GM18861 (cell line): ENCODE data around the gene SCNN1B.
"Not testable (repeated sequence)": the region's sequence is repeated elsewhere in the genome, so short reads cannot be mapped to it uniquely, and the experiment has no call there.

ENCODE experiments used
- ATAC-seq: cut with Tn5 transposase; IDR thresholded peaks from one replicate; pipeline ENCODE4 v1.9.1; 2021; ENCODE audit not compliant: unreplicated experiment

The SCNN1B gene

DNA sequence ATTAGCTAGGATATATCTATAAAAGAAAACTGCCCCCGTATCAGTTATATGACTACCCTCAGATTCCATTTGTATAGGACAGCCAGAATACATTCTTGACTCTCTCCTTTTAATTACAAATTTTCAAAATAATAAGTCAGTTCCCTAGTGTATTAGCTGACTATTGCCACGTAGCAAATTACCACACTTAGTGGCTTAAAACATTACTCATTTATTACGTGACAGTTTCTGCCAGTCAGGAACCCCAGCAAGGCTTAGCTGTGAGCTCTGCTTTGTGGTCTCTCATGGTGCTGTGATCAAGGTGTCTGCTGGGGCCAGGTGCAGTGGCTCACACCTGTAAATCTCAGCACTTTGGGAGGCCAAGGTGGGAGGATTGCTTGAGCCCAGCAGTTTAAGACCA lies 13.9 kb upstream of the SCNN1B start:
- ATAC-seq: no peak

DNA sequence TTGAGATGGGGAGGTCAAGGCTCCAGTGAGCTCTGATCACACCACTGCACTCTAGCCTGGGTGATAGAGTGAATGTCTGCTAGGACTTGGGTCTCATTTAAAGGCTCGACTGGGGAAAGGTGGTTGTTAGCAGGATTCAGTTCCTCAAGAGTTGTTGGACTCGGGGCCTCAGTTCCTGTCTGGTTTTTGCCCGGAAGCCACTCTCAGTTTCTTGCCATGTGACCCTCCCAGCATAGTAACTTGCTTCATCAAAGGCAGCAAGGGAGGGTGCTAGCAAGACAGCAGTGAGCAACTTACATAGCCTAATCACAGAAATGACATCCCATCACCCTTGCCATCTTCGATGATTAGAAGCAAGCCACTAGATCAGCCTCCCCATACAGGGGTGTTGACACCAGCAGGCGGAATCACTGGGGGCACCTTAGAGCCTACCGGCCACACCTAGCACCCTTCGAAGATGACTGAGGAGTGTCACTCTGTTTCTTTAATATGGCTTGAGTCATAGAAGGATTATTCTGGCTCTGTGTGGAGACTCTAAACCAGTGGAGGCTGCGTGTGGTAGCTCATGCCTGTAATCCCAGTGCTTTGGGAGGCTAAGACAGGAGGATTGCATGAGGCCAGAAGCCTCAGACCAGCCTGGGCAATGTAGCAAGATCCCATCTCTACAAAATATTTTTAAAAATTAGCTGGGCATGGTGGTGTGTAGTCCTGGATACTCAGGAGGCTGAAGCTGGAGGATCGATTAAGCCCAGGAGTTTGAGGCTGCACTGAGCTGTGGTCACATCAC lies 13.2 kb upstream of the SCNN1B start:
- no peak for ATAC-seq

DNA sequence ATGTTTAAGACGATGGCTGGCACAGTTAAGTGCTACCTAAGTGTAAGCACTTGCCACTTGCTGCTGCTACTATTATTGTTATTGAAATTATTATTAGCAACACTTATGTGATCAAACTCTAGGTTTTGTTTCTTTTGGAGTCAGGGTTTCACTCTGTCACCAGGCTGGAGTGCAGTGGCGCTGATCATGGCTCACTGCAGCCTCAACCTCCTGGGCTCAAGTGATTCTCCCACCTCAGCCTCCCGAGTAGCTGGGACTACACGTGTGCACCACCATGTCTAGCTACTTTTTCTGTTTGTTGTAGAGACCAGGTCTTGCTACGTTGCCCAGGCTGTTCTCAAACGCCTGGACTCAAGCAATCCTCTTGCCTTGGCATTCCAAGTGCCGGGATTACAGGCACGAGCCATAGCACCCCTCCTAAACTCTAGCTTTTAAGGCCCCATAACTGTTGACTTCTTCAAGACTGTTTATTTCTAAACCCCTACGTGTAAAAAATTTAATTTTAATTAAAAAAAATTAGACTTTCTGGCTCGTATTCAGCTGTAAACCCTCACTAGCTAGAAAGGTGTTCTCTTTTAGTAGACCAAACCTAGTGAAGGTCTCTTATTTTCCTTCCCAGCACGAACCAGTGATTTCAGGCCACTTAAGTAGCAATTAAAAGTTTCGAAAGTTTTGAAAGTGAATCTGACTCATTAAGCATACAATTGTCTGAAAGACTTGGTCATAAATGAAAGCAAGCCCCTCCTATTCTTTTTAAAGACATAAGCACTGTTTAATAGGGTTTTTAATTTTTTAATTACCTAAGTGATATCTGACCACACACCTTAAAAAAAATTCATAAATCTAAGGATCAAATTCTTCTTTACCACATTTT lies 11.7 kb upstream of the SCNN1B start:
- ATAC-seq: no peak

DNA sequence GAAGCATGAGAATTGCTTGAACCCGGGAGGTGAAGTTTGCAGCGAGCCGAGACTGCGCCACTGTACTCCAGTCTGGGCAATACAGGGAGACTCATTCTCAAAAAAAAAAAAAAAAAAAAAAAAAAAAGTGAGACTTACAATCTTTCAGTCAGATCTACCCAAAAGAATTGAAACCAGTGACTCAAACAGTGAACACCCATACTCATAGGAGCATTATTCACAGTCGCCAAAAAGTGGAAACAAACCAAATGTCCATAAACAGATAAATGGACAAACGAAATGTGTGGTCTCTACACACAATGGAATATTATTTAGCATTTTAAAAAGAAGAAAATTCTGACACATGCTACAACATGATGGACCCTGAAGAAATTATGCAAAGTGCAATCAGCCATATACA lies 9.1 kb upstream of the SCNN1B start:
- ATAC-seq: peak; percentile 72

DNA sequence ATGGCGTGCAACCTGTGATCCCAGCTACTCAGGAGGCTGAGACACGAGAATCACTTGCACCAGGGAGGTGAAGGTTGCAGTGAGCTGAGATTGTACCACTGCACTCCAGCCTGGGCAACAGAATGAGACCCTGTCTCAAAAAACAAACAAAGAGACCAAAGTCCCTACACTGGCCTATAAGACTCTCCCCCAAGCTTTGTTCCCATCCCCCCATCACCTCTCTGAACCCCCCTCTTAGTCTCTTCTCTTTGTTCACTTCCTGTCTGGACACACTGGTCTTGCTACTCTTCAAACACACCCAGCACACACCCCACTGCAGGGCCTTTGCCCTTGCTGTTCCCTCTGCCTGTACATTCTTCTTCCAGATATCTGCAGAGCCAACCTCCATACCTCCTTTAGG lies 7.8 kb upstream of the SCNN1B start:
- ATAC-seq: no peak

DNA sequence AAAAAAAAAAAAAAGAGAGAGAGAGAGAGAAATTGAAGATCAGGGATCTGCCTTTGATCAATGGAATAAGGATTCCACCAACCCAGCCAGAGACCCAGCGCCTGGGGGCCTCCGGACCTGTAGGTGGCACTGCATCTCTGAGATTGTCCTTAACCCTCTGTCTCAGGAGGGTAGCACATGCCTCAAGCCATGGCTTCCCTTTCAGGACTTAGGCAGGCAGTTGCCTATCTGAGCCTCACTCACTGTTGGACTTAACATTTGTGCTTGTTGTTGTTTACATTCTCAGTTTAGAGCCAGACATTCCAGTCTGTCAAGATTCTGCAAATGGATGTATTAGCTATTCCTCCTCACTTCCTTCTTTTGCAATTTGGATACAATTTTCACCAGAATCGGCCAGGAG lies 5.1 kb upstream of the SCNN1B start:
- ATAC-seq: no peak

DNA sequence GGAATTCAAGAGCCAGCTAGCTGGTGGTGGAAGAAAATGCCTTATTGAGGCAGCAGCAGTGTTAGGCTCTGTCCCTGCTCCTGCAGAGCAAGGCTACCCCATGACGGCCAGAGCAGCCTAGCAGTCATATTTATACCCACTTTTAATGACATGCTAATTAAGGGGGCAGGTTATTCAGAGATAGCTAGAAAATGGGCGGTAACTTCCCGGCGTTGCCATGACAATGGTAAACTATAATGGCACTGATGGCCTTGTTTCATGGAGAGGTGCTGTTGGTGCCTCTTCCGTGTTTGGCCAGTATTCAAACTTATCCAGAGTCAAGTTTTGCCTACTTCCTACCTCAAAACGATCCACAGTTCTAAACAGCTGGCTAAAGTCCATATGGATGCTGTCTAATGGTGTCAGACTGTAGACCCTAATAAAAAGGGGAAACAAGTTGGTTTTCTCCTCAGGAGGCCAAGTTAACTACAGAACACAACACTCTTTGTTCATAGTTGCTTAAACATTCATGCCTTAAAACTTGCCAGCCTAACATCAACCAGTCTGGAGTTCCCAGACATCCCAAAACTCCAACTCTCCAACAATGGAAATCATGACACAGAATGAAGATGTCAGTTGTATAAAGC lies 3.7 kb upstream of the SCNN1B start:
- ATAC-seq: no peak

DNA sequence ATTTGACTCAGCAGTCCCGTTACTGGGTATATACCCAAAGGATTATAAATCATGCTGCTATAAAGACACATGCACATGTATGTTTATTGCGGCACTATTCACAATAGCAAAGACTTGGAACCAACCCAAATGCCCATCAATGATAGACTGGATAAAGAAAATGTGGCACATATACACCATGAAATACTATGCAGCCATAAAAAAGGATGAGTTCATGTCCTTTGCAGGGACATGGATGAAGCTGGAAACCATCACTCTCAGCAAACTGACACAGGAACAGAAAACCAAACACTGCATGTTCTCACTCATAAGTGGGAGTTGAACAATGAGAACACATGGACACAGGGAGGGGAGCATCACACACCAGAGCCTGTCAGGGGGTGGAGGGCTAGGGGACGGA lies 2.3 kb upstream of the SCNN1B start:
- not testable (repeated sequence) for ATAC-seq

DNA sequence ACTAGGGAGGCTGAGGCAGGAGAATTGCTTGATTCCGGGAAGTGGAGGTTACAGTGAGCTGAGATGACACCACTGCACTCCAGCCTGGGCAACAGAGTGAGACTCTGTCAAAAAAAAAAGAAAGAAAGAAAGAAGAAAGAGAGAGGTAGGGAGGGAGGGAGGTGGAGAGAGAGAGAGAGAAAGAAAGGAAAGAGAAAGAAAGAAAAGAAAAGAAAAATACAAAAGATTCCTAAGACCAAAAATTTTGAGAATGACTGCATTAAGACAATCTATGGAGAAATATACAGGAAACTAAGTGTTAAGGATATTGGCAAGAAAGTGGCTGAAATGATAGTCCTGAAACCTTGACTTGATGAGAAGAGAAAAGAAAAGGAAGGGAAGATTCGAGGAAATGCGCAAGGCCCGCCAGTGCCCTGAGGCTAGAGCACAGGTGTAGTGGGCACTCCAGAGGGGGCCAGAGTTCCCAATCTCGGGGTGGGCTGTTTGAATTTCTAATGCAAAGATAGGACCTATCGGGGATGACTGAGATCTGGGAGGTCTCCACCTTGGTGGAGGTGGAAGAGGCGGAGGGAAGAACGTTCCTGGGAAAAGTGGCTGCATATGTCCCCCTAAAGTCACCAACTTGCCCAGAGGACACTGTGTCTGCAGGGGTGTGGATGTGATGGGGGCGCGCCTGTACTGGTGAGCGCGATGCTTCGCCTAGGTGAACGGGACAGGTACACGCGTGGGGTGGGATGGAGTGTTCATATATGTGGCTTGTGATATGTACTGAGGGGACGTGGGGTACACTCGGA lies 654 bp upstream of the SCNN1B start:
- ATAC-seq: no peak

DNA sequence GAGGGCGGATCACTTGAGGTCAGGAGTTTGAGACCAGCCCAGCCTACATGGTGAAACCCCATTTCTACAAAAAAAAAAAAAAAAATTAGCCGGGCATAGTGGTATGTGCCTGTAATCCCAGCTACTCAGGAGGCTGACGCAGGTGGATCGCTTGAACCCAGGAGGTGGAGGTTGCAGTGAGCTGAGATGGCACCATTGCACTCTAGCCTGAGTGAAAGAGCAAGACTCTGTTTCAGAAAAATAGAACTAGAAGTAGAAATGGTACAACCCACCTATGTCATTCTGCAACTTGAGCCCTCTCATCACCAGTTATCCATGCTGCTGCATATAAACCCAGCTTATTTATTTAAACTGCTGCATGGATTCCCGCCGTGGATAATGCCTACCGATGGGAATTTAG lies 1.6 kb downstream of the SCNN1B start:
- ATAC-seq: no peak

DNA sequence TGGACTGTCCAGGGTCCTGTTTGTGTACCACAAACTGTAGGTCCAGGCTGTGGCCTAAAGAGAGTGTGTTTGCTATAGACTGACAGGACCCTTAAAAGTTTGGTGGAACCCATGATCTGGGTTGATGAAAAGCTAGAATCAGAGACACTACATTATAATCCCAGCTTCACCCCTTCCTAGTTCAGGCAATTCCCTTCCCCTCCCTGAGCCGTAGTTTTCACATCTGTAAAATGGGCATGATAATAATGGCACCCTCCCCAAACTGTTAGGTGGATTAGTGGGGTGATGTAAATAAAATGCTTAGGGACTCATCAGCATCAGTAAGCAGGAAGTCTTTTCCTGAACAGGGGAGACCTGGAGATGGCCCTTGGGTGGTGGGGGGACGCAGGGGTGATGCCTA lies 2.5 kb downstream of the SCNN1B start:
- no peak for ATAC-seq

DNA sequence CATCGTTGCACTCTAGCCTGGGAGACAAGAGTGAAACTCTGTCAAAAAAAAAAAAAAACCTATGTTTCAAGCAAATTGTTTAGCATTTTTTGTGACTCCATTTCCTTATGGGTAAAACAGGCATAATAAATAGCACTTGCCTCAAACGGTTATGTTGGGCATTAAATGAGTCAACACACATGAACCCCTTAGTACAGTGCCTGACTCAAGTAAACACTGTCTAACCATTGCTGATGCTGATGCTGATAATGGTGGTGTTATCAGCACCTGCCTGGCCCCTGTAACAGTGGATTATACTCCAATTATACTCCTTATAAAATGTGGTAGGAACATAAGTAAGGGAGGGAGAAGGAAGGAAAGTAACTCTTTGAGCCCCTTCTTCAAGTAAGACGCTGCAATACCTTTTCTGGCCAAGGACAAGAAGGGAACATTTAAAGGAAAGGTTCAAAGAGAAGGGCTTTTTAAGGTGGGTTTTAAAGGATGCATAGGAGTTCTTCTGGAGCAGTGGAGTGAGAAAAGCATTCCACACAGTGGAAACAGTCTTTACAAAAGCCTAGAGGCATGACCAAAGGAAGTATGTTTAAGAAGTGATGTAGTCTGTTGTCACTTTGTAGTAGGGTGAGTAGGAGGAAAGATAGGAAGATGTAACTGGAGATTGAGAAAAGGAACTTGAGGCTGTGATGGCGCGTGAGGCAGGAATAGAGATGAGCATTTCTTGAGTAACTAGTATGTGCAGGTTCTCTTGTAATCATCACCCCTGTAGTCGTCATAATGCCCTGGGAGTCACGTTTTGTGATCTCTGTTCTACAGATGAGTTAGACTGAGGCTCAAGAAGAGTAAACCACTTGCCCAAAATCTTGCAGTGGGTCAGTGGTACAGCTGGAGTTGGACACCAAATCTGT lies 4.3 kb downstream of the SCNN1B start:
- ATAC-seq: no peak

DNA sequence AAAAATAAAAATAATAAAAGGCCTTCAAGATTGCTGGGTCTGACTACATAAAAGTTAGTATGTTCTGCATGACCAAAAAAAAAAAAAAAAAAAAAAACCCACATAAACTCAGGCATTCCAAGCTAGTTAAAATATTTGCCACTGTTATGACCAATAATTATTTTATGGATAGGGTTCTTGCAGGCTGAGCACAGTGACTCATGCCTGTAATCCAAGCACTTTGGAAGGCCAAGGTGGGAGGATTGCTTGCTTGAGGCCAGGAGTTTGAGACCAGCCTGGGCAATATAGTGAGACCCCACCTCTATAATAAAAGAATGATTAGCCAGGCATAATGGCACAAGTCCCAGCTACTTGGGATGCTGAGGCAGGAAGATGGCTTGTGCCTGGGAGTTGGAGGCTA lies 8.1 kb downstream of the SCNN1B start:
- no peak for ATAC-seq

DNA sequence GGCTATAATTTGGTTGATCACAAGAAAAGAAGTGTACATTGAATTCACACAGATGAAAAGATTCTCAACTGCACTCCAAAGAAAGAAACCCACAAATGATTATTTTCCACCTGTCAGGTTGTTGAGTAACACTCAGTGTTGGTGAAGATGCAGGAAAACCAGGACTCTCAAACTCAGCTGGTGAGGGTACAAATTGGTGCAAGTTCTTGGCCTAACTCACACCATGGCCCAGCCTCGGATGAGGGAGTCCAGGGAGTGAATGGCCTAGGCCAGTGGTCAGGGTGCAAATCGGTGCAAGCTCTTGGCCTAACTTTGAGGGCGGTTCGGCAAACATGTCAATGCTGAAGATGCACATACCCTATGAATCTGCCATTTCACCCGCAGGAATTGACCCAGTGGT lies 8.6 kb downstream of the SCNN1B start:
- no peak for ATAC-seq

DNA sequence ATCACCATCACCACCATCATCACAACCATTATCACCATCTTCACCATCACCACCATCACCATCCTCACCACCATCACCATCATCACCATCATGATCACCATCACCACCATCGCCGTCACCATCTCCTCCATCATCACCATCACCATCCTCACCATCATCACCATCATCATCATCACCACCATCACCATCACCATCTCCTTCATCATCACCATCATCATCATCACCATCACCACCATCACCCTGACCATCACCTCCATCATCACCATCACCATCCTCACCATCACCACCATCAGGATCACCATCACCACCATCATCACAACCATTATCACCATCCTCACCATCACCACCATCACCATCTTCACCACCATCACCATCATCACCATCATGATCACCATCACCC lies 14.1 kb downstream of the SCNN1B start:
- no peak for ATAC-seq

DNA sequence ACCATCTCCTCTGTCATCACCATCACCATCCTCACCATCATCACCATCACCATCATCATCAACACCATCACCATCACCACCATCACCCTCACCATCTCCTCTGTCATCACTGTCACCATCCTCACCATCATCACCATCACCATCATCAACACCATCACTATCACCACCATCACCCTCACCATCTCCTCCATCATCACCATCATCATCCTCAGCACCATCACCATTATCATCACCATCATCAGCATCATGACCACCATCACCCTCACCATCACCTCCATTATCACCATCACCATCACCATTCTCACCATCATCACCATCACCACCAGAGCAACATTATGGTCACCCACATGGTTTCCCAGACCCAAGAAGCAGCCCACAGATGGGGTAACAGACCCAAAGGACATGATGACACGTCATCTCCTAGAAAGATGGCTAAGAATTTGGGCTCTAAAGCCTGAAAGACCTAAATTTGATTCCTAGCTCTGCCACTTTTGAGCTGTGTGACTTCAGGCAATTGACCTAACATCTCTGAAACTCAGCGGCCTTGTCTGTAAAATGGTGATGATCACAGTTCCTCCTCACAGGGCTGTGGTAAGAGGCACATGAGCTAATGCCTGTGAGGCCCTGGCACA lies 14.6 kb downstream of the SCNN1B start:
- ATAC-seq: no peak

DNA sequence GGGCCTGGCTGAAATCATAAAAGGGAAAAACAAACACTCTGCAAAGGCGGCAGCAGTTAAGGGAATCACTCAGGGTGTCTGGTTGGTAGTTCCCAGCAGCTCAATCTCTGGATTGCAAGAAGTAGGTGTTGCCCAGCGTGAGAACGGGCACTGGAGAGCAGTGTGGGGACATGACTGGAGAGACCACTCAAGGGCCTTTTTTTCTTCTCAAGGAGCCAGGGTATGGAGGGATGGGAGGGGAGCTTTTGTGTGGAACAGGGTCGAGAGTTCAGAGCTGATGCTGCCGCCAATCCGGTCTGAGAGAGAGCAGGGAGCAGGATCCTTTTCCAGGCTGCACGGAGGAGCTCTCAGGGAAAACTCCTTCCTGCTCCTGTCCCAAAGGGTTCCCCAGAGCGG lies 15.2 kb downstream of the SCNN1B start:
- ATAC-seq: no peak

DNA sequence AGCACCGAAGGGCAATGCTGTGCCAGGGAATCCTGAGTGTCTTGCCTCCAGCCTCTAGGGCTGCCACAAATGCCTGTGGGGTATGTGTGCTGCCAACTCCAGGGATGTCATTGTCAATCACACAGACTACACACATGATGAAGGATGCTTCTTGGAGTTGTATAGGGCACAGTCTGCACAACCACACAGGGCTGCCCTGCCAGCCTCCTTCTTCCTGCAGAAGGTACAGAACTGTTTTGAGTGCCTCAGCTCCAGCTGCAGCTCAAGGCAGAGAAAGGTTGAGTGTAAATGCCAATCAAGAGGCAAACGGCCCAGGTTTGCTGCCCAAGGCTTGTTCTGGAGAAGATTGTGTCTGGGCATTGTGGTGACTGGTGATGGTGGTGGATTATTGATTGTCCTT lies 15.6 kb downstream of the SCNN1B start:
- ATAC-seq: no peak

DNA sequence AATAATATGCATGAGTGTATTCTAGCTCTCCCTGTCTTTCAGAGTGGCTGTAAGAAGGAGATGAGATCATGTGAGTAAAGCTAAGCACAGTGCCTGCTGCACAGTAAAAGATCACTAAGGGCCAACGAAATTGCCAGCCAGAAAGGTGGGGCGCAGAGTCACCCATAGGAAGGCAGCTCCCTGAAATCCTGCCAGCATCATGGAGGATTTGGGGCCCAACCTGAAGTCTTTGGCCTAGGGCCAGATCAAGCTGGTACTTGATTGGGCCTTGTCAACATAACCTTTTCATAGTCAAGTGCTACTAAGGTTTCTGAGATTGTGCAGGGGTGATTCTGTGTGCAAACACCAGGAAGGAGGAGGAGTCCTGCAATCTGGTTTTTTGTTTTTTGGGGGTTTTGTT lies 16.5 kb downstream of the SCNN1B start:
- ATAC-seq: no peak
